HL-60/S4 (cell line): ENCODE data around the gene KCNQ1OT1.

Source experiments
- in situ Hi-C: fragments of 300-500 bp; cut with MboI; formaldehyde crosslinking; loops from 2 replicates; pipeline ENCODE4 v1.14.3; 2022; ENCODE audit warnings: low sequenced_read_pairs

The KCNQ1OT1 gene

GRCh38 chr11:2699531-2700414 is at the start of gene KCNQ1OT1:
Gene KCNQ1OT1, minus strand, starts transcription at chr11:2699994.
- in situ Hi-C loops, result no loop called here

GRCh38 chr11:2748814-2749554 is 49.2 kb upstream of the KCNQ1OT1 start:
- in situ Hi-C loops, result no loop called here

- in situ Hi-C loops, result no loop called here
Measured at GRCh38 chr11:2748061-2748813, 48.4 kb upstream of the KCNQ1OT1 start.

- in situ Hi-C loops, result no loop called here
Measured at GRCh38 chr11:2747248-2748027, 47.6 kb upstream of the KCNQ1OT1 start.

GRCh38 chr11:2746401-2747247 is 46.8 kb upstream of the KCNQ1OT1 start:
- in situ Hi-C loops, result no loop called here

- in situ Hi-C loops, result no loop called here
Measured at GRCh38 chr11:2745511-2745910, 45.7 kb upstream of the KCNQ1OT1 start.

DNA sequence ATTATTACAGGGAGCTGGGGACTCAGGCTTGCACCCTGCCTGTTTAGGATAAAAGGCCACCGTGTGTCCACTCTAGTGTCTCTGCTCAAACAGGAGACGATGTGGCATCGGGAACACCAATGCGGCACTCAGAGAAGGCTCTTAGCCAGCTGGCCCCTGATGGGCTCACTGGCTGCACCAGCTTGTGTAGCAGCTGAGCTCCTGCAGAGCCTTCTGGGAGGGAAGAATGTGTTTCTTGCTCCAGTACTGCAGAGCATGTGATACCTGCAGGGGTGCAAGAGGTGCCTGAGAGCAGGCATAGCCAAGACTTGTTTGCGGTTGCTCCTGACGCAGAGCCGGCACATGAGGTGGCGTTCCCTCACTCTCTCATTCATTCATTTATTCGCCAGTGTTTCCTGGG is 44.4 kb upstream of the KCNQ1OT1 start:
- in situ Hi-C loops, result no loop called here

DNA sequence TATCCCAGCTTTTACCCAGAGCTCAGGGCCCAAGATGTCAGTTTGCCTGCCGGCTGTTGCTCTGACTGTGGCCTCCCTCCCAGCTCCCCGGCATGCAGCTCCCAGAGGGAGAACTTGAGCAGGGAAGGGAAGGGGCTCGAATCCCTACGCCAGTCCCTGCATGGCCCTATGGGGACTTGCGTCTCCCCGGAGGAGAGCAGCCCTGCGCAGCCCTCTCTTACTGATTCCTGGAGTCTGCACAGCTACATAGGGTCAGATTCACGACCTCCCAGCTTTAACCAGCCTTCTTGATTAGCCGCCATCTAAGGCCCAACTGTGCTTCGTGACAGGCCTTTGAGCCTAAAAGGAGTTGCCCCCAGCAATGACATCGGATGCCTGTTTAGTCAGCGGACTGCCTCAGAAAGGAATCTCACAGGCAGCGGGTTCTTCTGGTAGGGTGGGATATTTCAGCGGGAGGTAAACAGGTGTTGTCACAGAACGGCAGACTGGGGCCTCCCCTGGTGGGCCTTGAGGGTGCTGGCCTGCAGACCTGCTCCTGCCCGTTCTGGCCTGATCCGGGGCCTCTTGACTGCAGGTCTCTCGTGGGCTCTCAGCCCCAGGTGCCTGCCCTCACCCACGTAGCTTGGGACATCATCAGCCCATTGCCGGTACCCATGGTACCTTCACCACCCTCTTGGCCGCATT is 43.8 kb upstream of the KCNQ1OT1 start:
- in situ Hi-C loops, result no loop called here

GRCh38 chr11:2742611-2743426 is 43.0 kb upstream of the KCNQ1OT1 start:
- in situ Hi-C loops, result no loop called here

GRCh38 chr11:2742201-2742600 is 42.4 kb upstream of the KCNQ1OT1 start:
- in situ Hi-C loops, result no loop called here

DNA sequence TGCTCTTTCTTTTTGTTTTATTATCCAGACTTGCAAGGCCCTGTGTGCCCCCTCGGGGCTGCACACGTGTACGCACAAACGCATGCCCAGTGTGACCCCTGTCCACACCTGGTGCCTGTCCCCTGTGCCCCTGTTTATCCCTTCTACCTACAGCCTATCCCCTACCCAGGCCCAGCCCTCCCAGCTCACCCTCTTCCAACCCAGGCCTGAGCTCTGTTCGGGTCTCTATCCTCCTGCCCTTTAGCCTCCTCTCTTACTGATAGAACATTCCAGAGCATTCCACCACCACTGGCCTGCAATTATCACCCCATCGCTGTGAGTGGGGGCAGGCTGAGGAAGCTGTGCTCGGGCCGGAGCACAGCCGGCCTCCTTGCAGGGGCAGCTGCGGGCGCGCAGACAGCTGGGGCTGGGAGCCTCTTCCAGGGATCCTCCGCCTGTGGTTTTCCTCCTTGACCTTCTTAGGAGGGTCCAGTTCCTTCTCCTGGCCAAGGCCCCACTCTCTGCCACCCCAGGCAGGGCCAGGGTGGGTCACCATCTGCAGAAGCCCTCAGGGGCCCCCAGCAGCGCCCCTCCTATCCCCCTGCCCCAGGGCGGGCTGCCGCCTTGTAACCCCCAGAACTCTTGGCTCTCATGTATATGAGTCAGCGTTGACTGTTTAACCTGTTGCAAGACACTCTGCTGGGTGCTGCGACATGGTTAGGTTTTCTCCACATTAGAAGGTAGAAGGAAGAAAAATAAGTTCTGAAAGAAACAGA is 41.8 kb upstream of the KCNQ1OT1 start:
- in situ Hi-C loops, result no loop called here

GRCh38 chr11:2741006-2741376 is 41.2 kb upstream of the KCNQ1OT1 start:
- in situ Hi-C loops, result no loop called here

- in situ Hi-C loops, result no loop called here
Measured at GRCh38 chr11:2740275-2740940, 40.6 kb upstream of the KCNQ1OT1 start.

GRCh38 chr11:2739531-2740274 is 39.9 kb upstream of the KCNQ1OT1 start:
- in situ Hi-C loops, result no loop called here

DNA sequence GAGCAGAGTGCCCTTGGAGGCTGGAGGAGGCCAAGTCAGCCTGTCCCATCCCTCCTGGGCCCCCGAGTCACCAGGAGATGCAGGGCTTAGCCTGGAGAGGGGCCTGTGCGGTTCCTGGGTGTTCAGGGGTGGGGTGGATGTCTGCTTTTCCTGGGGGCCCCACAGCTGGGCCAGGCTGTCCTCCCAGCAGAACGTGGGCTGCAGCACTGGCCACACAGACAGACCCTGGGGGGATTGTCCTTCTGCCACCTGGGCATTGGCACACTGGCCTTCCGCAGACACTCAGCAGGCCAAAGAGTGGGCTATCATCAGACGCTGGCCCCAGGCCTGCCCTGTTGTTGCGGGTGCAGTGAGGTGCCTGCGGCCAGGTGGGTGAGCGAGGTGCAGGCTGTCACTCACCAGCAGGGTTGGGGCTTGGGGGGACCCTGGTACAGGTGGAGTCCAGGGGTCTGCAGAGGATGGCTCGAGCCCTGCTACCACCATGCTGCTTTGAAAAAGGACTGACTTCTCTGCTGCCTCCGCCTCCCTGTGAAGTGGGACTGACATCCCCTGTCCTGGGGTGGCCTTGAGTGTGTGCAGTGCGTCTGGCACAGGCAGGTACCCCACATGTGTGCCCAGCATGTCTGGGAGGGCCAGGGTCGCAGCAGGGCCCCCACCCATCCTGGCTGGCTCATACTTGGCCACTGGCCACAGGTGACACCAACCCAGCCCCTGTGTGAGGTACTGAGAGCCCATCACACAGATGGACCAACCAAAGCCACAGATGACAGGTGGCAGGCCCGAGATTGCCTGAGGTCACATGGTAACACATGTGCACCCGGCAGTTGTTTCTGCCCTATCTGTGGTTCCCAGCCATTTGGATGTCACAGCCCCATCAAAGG is 39.0 kb upstream of the KCNQ1OT1 start:
- in situ Hi-C loops, result no loop called here
